Upper lobe of left lung (tissue), 4 donors: ENCODE measurements around the gene DESI2.

Experiments used
- CTCF ChIP-seq, 6 experiments: fragments of 450-650 bp in 4 of 6; fragments of 200-600 bp in 2 of 6; sonication (generic) in 2 of 6; IDR thresholded peaks; one replicate each; pipeline ENCODE4 v1.5.1; 2016 to 2019; ENCODE audit warnings: antibody characterized with exemption in 6 of 6
- EP300 ChIP-seq, 4 donors: sonication (generic); formaldehyde crosslinking; IDR thresholded peaks; one replicate each; pipeline ENCODE4 v1.5.1; 2017; ENCODE audit warnings: antibody characterized with exemption in 4 of 4, control low read depth in 2 of 4
- POLR2A ChIP-seq, 4 donors: fragments of 450-650 bp; IDR thresholded peaks; one replicate each; pipeline ENCODE4 v1.5.1; 2016 to 2017; ENCODE audit warnings: antibody characterized with exemption in 4 of 4, mild to moderate bottlenecking in 2 of 4

GRCh38 chr1:244751271-244751895 lies 98.5 kb downstream of the DESI2 start:
- no peak for TF ChIP-seq POLR2A (IDR thresholded peaks at IDR 0.05)
- no peak for TF ChIP-seq CTCF (IDR thresholded peaks at IDR 0.05)
- no peak for TF ChIP-seq EP300 (IDR thresholded peaks at IDR 0.05)
